ENCODE measurements around the gene DCUN1D1.
A peak's percentile ranks its signal among the peaks of the same experiment; 100 is the strongest.
"Not testable (repeated sequence)": the region's sequence is repeated elsewhere in the genome, so short reads cannot be mapped to it uniquely, and the experiment has no call there.

Gene DCUN1D1

GRCh38 chr3:182980204-182981037, at the start of gene DCUN1D1:
DCUN1D1 (minus strand) TSS chr3:182980538; CDS start chr3:182980489, 49 bp downstream.
- peak; percentile 94 for DNase-seq

GRCh38 chr3:183028416-183028815, 48.1 kb upstream of the DCUN1D1 start:
- no peak for DNase-seq

- no peak for DNase-seq
Observed at GRCh38 chr3:183027276-183027675, 46.9 kb upstream of the DCUN1D1 start.

- DNase-seq: no peak
Observed at GRCh38 chr3:183022936-183023516, 42.7 kb upstream of the DCUN1D1 start.

- peak; percentile 26 for DNase-seq
Observed at GRCh38 chr3:183018421-183019192, 38.3 kb upstream of the DCUN1D1 start.

- DNase-seq: no peak
Observed at GRCh38 chr3:183015185-183015584, 34.8 kb upstream of the DCUN1D1 start.

GRCh38 chr3:183013856-183014255, 33.5 kb upstream of the DCUN1D1 start:
- no peak for DNase-seq

- DNase-seq: no peak
Observed at GRCh38 chr3:183013074-183013473, 32.7 kb upstream of the DCUN1D1 start.

- no peak for DNase-seq
Observed at GRCh38 chr3:183008800-183009199, 28.5 kb upstream of the DCUN1D1 start.

- no peak for DNase-seq
Observed at GRCh38 chr3:183008303-183008702, 28.0 kb upstream of the DCUN1D1 start.

GRCh38 chr3:183006396-183007002, 26.2 kb upstream of the DCUN1D1 start:
- DNase-seq: no peak

- no peak for DNase-seq
Observed at GRCh38 chr3:182999767-183000166, 19.4 kb upstream of the DCUN1D1 start.

GRCh38 chr3:182993486-182994201, 13.3 kb upstream of the DCUN1D1 start:
- DNase-seq: not testable (repeated sequence)

GRCh38 chr3:182989566-182989965, 9.2 kb upstream of the DCUN1D1 start:
- no peak for DNase-seq

GRCh38 chr3:182986021-182986420, 5.7 kb upstream of the DCUN1D1 start:
- DNase-seq: no peak

GRCh38 chr3:182983876-182984275, 3.5 kb upstream of the DCUN1D1 start:
- no peak for DNase-seq

GRCh38 chr3:182981038-182981380, 671 bp upstream of the DCUN1D1 start:
- DNase-seq: no peak

GRCh38 chr3:182979674-182980191, 605 bp downstream of the DCUN1D1 start:
- peak; percentile 72 for DNase-seq

- peak; percentile 38 for DNase-seq
Observed at GRCh38 chr3:182979103-182979673, 1.1 kb downstream of the DCUN1D1 start.

- no peak for DNase-seq
Observed at GRCh38 chr3:182978387-182978786, 2.0 kb downstream of the DCUN1D1 start.

- DNase-seq: no peak
Observed at GRCh38 chr3:182973047-182973446, 7.3 kb downstream of the DCUN1D1 start.

GRCh38 chr3:182972387-182972786, 8.0 kb downstream of the DCUN1D1 start:
- no peak for DNase-seq

Data from eye (tissue), 1 donor.